ELF-1 (cell line): ENCODE results near the gene MYOG.

Experiments used
- DNase-seq: peaks from one replicate; pipeline ENCODE4 v3.0.0-alpha.2; 2016; ENCODE audit warnings: low read depth, low spot score

MYOG gene

GRCh38 chr1:203085528-203086406 lies at the start of gene MYOG:
Gene MYOG, minus strand, starts transcription at chr1:203086012. Its CDS starts 51 bp downstream, at chr1:203085961.
- DNase-seq, result no peak

GRCh38 chr1:203133970-203134725 lies 48.3 kb upstream of the MYOG start:
- peak; percentile 60 for DNase-seq

GRCh38 chr1:203131548-203132200 lies 45.9 kb upstream of the MYOG start:
- DNase-seq, result no peak

- DNase-seq, result no peak
Measured at GRCh38 chr1:203130358-203130985, 44.7 kb upstream of the MYOG start.

GRCh38 chr1:203129501-203130231 lies 43.9 kb upstream of the MYOG start:
- no peak for DNase-seq

- no peak for DNase-seq
Measured at GRCh38 chr1:203128716-203129500, 43.1 kb upstream of the MYOG start.

GRCh38 chr1:203128431-203128715 lies 42.6 kb upstream of the MYOG start:
- no peak for DNase-seq

GRCh38 chr1:203127666-203128430 lies 42.0 kb upstream of the MYOG start, which contains the start of gene ADORA1:
Gene ADORA1, plus strand, starts transcription at chr1:203127726. Its CDS starts 1,116 bp downstream, at chr1:203128842.
- peak; percentile 86 for DNase-seq

GRCh38 chr1:203126866-203127665 lies 41.3 kb upstream of the MYOG start:
- no peak for DNase-seq

GRCh38 chr1:203126151-203126865 lies 40.5 kb upstream of the MYOG start:
- DNase-seq, result peak; percentile 60

GRCh38 chr1:203124546-203125317 lies 38.9 kb upstream of the MYOG start:
- no peak for DNase-seq

- no peak for DNase-seq
Measured at GRCh38 chr1:203124011-203124410, 38.2 kb upstream of the MYOG start.

GRCh38 chr1:203122159-203122558 lies 36.3 kb upstream of the MYOG start:
- no peak for DNase-seq

GRCh38 chr1:203121186-203122015 lies 35.6 kb upstream of the MYOG start:
- no peak for DNase-seq

- no peak for DNase-seq
Measured at GRCh38 chr1:203120325-203121153, 34.7 kb upstream of the MYOG start.
